Activated CD4-positive, alpha-beta T cell treated with anti-CD3 and anti-CD28 coated beads for 36 hours (primary cell): ENCODE measurements around the gene CFAP100. TPM values are rescaled to one million over a fixed set of nuclear protein-coding genes. Genes with fewer than 3 reads are reported as not detected.

ENCODE experiments used
- ATAC-seq: fragments of 200-7000 bp; cut with Tn5 transposase; one replicate; pipeline ENCODE4 v1.10.0; 2021; ENCODE audit warnings: mild to moderate bottlenecking, moderate library complexity
- CTCF ChIA-PET: fragments of 350-600 bp; sonication (Branson Sonifier 250); formaldehyde crosslinking; loops from one replicate; lab custom pipeline; 2021; ENCODE audit warnings: antibody characterized with exemption; lab: Charles Lee
- POLR2A ChIA-PET: fragments of 350-600 bp; sonication (Branson Sonifier 250); formaldehyde crosslinking; loops from one replicate; lab custom pipeline; 2021; ENCODE audit warnings: antibody characterized with exemption, inconsistent platforms; lab: Charles Lee
- DNase-seq: peaks from one replicate; pipeline ENCODE4 v3.0.0-alpha.2; 2020
- H3K27ac Mint-ChIP-seq: one replicate; pipeline ENCODE4 v1.8.0; 2021; ENCODE audit warnings: mixed read lengths
- H3K27me3 Mint-ChIP-seq: one replicate; pipeline ENCODE4 v1.8.0; 2021; ENCODE audit warnings: mixed read lengths
- H3K36me3 Mint-ChIP-seq: one replicate; pipeline ENCODE4 v1.8.0; 2021; ENCODE audit warnings: low read depth, mixed read lengths
- H3K4me1 Mint-ChIP-seq: one replicate; pipeline ENCODE4 v1.8.0; 2021; ENCODE audit warnings: mixed read lengths
- H3K4me3 Mint-ChIP-seq: one replicate; pipeline ENCODE4 v1.8.0; 2021; ENCODE audit warnings: mild to moderate bottlenecking, moderate library complexity, mixed read lengths
- H3K9me3 Mint-ChIP-seq: one replicate; pipeline ENCODE4 v1.8.0; 2021; ENCODE audit warnings: low read depth, mixed read lengths
- intact Hi-C, 2 experiments: fragments of 100-400 bp; cut with DNase I in 1 of 2; cut with micrococcal nuclease in 1 of 2; formaldehyde crosslinking; loops; one replicate each; pipeline versions ENCODE4 v1.14.2 to v1.15.1; 2022 to 2024; cut with DNase I, micrococcal nuclease
- total RNA-seq, 2 experiments: library from RNA; stranded (reverse); gene quantifications; one replicate each; pipeline ENCODE4 v1.2.3, GENCODE V29; 2021

The CFAP100 gene
- total RNA-seq, 2 experiments from 2014 or later = not detected

GRCh38 chr3:126472277-126473006 is 77.7 kb downstream of the CFAP100 start:
- Mint-ChIP-seq H3K4me1 (peaks cover 60% of the 10 kb centered on the region), H3K4me3 (peak overlapping the region; percentile 95), H3K27me3 (no peaks in the 10 kb centered on the region), H3K36me3 (peaks cover 47% of the 10 kb centered on the region), H3K27ac (peak overlapping the region; percentile 53), H3K9me3 (no peaks in the 10 kb centered on the region)
- POLR2A ChIA-PET = interaction anchor here (0.6 kb wide), 1 partner anchor 28 kb away, joined by 3 read pairs; no protein-coding TSS in a partner anchor
- ATAC-seq (no peak), DNase-seq (peak; percentile 25)
- intact Hi-C loops = loop anchor here in 1 of 2 experiments (10.0 kb wide), 2 partner anchors 948 to 1738 kb away; partner anchors contain the start of genes SNX4 and UMPS
- CTCF ChIA-PET = interaction anchor here (0.7 to 1.6 kb wide), 3 partner anchors 12 to 201 kb away, joined by 3 to 4 read pairs (median 3); no protein-coding TSS in a partner anchor

DNA sequence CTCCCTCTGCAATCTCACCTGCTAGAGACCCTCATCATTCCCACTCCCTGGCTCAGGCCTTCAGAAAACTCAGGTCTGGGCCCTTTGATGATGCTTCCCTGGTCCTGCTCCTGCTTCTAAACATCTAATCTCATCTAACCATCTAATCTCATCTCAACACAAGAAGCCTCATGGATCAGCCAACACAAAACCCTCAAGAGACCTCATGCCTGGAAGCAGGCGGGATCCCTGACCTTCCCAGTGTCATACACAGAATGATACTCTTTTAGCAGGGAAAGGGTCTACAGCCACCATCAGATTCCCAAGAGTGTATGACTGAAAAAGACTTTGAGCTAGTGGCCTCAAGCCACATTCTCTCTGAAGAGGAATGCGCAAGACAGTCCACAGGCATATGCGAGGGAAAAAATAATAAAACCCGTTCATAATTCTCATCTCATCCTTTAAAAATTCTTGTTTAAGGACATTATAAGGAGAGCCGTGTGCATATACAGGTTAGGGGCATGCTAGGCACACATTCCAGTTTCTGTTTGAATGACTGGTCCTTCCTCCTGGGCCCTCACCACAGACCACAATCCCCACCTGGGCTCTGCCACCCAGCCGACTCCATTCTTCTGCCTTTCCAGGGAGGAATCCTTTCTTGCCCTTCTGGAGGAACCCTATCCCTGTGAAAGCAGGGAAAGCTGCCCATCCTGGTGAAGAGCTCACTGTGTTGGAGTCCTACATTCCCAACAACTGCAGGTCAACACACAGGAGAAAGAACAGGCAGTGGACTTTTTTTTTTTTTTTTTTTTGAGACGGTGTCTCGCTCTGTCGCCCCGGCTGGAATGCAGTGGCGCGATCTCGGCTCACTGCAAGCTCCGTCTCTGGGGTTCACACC is 78.8 kb downstream of the CFAP100 start:
- CTCF ChIA-PET = interaction anchor here (0.5 kb wide), 1 partner anchor 502 kb away, joined by 3 read pairs; no protein-coding TSS in a partner anchor

GRCh38 chr3:126474498-126475412 is 80.0 kb downstream of the CFAP100 start:
- ATAC-seq (peak; percentile 1), DNase-seq (peak; percentile 62)
- intact Hi-C loops = loop anchor here (1.0 to 10.0 kb wide), 12 partner anchors 117 to 1740 kb away; partner anchors contain the start of genes KLF15 (in 2 of the 2), SLC41A3 (in 2 of the 2), CHCHD6 (in 1 of the 2) and OSBPL11 (in 1 of the 2)
- ChIA-PET POLR2A (interaction anchor here (0.6 kb wide), 1 partner anchor 41 kb away, joined by 3 read pairs; no protein-coding TSS in a partner anchor), CTCF (interaction anchor here (0.5 to 2.1 kb wide), 8 partner anchors 8 to 1843 kb away, joined by 3 to 7 read pairs (median 3); no protein-coding TSS in a partner anchor)
- Mint-ChIP-seq H3K4me1 (peaks cover 42% of the 10 kb centered on the region), H3K27ac (peak overlapping the region; percentile 91), H3K4me3 (peak overlapping the region; percentile 95), H3K36me3 (peaks cover 29% of the 10 kb centered on the region), H3K9me3 (no peaks in the 10 kb centered on the region), H3K27me3 (no peaks in the 10 kb centered on the region)

More for the DNA sequence above, 78.8 kb downstream of the CFAP100 start:
- peak; percentile 45 for DNase-seq
- peaks cover 52% of the 10 kb centered on the region for H3K4me1 Mint-ChIP-seq
- POLR2A ChIA-PET = no interaction called here
- no peaks in the 10 kb centered on the region for H3K27me3 Mint-ChIP-seq
- ATAC-seq = no peak
- H3K4me3 Mint-ChIP-seq = peak overlapping the region; percentile 95
- no peaks in the 10 kb centered on the region for H3K9me3 Mint-ChIP-seq
- intact Hi-C loops = loop anchor here (2.0 to 10.0 kb wide), 5 partner anchors 559 to 1739 kb away; partner anchors contain the start of genes OSBPL11 (in 1 of the 2), SNX4 (in 1 of the 2), TPRA1 (in 1 of the 2) and UMPS (in 1 of the 2)
- peak overlapping the region; percentile 53 for H3K27ac Mint-ChIP-seq
- H3K36me3 Mint-ChIP-seq = peaks cover 40% of the 10 kb centered on the region

DNA sequence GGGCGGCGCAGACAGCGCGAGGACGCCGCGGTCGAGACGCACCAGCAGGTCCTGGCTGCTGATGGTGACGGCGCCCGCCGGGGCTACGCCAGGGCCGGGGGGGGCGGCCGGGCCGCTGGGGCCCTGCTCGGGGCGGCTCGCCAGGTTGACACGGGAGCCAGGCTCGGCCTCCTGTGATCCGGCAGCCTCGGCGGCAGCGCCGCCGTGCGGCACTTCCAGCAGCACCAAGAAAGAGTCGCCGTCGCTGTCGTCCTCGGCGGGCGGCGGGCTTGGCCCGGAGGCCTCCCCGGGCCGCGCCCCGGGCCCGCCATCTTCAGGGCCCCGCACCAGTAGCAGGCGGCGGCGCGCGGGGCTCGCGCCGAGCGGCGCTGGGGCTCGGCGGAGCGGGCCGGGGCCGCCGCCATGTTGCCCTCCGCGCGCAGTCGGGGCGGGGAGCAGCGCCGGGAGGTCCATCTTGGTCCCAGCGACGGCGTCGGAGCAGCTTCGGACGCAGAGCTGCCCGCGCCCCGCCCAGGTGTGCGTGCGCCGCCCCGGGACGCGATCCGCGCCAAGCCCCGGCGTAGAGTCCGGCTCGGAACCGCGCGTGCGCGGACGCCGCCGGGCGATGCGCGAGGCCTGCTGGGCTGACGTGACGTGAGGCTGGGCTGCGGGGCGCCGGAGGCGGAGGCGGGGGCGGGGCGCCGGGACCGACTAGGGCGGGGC is 80.9 kb downstream of the CFAP100 start, which contains the start of gene ZXDC:
TSS of gene ZXDC (minus strand) at position 479 of the 702 bp plus-strand sequence. CDS start at position 453, 26 bp downstream.
- peak within 1 kb of the TSS; percentile 91 for H3K27ac Mint-ChIP-seq
- CTCF ChIA-PET = interaction anchor here (0.6 to 2.1 kb wide), 5 partner anchors 9 to 127 kb away, joined by 3 to 7 read pairs (median 3); no protein-coding TSS in a partner anchor
- peak; percentile 96 for DNase-seq
- peaks cover 23% of the 10 kb centered on the region for H3K36me3 Mint-ChIP-seq
- H3K27me3 Mint-ChIP-seq = no peaks in the 10 kb centered on the region
- H3K4me1 Mint-ChIP-seq = peaks cover 40% of the 10 kb centered on the region
- H3K9me3 Mint-ChIP-seq = no peaks in the 10 kb centered on the region
- POLR2A ChIA-PET = no interaction called here
- H3K4me3 Mint-ChIP-seq = peak within 1 kb of the TSS; percentile 95
- intact Hi-C loops = loop anchor here (1.0 to 10.0 kb wide), 16 partner anchors 118 to 1741 kb away; partner anchors contain the start of genes KLF15 (in 2 of the 2), SLC41A3 (in 2 of the 2), CHCHD6 (in 1 of the 2) and MCM2 (in 1 of the 2)
- peak; percentile 88 for ATAC-seq

DNA sequence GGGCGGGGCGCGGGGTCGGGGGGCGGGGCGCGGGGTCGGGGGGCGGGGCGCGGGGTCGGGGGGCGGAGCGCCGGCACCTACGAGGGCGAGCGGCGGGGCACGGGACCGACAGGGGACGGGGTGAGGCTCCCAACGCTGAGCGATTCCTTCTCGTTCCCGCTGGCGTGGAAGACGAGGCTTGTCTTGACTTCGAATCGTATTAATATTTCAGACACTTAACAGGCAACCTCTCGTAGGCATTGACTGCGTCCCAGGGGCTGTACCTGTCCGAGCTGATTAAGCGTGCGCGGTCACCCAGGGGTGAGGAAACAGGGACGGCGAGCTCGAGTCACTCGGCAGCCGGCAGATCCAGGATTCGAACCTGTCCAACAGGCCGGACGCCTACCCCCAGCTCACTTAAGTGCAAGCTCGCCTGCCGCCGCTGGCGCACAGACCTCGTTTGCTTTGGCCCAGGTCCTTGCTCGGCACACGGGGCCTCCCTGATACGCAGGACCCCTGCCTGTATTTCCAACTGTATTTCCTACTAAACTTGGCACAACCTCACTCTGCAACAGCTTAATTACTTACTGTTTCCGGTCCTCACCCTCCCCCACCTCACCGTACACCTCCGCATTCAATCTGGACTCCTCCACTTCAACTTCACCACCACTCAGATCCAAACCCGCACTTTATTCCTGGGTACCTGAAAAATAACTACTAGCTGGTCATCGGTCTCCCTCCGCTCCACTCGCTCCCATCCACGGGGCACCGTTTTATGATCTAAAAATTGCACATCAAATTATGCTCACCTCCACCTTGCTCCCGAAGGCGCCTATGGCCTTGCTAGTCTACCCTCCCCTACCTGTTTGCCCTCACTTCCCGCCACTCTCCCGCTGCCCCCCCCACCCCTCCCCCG is 81.7 kb downstream of the CFAP100 start:
- Mint-ChIP-seq H3K27ac (peak overlapping the region; percentile 75), H3K36me3 (peaks cover 14% of the 10 kb centered on the region), H3K4me1 (peaks cover 34% of the 10 kb centered on the region), H3K27me3 (no peaks in the 10 kb centered on the region), H3K9me3 (no peaks in the 10 kb centered on the region), H3K4me3 (peak overlapping the region; percentile 80)
- ChIA-PET POLR2A (no interaction called here), CTCF (interaction anchor here (0.5 to 2.1 kb wide), 2 partner anchors 10 to 57 kb away, joined by 3 to 7 read pairs; no protein-coding TSS in a partner anchor)
- ATAC-seq (peak; percentile 28), DNase-seq (no peak)
- intact Hi-C loops = loop anchor here (1.0 to 10.0 kb wide), 8 partner anchors 119 to 1742 kb away; partner anchors contain the start of genes KLF15 (in 1 of the 2), MCM2 (in 1 of the 2), SLC41A3 (in 1 of the 2) and SNX4 (in 1 of the 2)

GRCh38 chr3:126477061-126477380 is 82.3 kb downstream of the CFAP100 start:
- no peaks in the 10 kb centered on the region for H3K9me3 Mint-ChIP-seq
- intact Hi-C loops = loop anchor here (5.0 to 10.0 kb wide), 4 partner anchors 120 to 1742 kb away; partner anchors contain the start of genes KLF15 (in 1 of the 2), SLC41A3 (in 1 of the 2), SNX4 (in 1 of the 2) and UMPS (in 1 of the 2)
- H3K4me3 Mint-ChIP-seq = peak overlapping the region; percentile 80
- peaks cover 14% of the 10 kb centered on the region for H3K36me3 Mint-ChIP-seq
- ChIA-PET POLR2A (no interaction called here), CTCF (no interaction called here)
- H3K27me3 Mint-ChIP-seq = no peaks in the 10 kb centered on the region
- ATAC-seq (no peak), DNase-seq (no peak)
- peaks cover 30% of the 10 kb centered on the region for H3K4me1 Mint-ChIP-seq
- no peak overlapping the region for H3K27ac Mint-ChIP-seq

DNA sequence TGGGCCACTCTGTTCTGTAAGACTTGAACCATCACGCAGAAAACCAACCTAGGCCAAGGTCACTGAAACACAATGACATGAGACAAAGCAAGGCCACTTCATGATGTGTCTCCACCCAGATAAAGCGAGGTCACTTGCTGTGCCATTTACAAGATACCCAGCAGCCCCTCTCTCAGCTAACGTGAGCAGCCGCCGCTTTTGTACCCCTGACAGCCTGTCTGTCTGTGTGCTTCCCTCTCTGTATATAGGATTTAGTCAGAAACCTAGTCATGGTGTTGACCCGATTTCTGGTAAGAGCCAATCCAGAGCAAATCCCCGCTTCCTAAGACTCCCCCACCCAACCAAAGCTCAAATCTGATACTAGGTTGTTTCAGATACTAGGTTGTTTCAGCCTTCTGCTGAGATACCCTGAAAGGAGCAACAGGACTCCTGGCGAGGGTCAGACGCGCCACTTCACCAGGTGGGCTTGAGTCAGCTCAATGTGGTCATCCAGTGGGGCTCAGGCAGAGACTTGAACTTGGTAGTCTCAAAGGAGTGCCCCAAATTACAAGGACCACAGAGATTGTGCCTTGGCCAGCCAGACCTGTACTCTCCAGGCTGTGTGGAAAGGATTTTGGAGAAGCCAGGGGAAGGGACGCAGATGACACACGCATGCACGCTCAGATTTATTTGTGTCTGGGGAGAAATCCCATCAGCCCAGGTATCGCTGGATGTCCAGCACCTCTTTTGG is 84.0 kb downstream of the CFAP100 start:
- Mint-ChIP-seq H3K4me3 (no peak overlapping the region), H3K4me1 (peaks cover 13% of the 10 kb centered on the region), H3K9me3 (no peaks in the 10 kb centered on the region), H3K27ac (no peak overlapping the region), H3K36me3 (peaks cover under 1% of the 10 kb centered on the region), H3K27me3 (no peaks in the 10 kb centered on the region)
- DNase-seq (no peak), ATAC-seq (no peak)
- ChIA-PET CTCF (no interaction called here), POLR2A (no interaction called here)
- intact Hi-C loops = loop anchor here (5.0 to 10.0 kb wide), 4 partner anchors 121 to 1744 kb away; partner anchors contain the start of genes KLF15 (in 1 of the 2), SLC41A3 (in 1 of the 2), SNX4 (in 1 of the 2) and UMPS (in 1 of the 2)

DNA sequence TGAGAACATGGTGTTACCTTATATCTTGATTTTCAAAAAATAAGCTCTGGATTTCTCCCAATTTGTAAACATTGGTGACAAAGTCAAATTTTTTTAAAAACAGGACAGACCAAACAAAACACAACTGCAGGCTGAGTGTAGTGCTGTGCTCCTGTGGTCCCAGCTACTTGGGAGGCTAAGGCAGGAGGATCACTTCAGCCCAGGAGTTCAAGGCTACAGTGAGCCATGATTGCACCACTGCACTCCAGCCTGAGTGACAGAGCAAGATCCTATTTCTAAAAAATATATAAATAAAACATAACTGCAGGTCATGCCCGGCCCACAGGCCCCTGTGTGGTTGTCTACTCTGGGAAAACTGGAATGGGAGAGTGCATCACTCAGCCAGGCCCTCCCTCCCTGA is 84.9 kb downstream of the CFAP100 start:
- Mint-ChIP-seq H3K4me1 (peaks cover 6% of the 10 kb centered on the region), H3K9me3 (no peaks in the 10 kb centered on the region), H3K27ac (no peak overlapping the region), H3K27me3 (no peaks in the 10 kb centered on the region), H3K36me3 (no peaks in the 10 kb centered on the region), H3K4me3 (no peak overlapping the region)
- ATAC-seq (no peak), DNase-seq (no peak)
- ChIA-PET POLR2A (no interaction called here), CTCF (no interaction called here)
- intact Hi-C loops = loop anchor here (5.0 to 10.0 kb wide), 4 partner anchors 122 to 1745 kb away; partner anchors contain the start of genes KLF15 (in 1 of the 2), SLC41A3 (in 1 of the 2), SNX4 (in 1 of the 2) and UMPS (in 1 of the 2)
